HG03457 (cell line): ENCODE results near the gene SLC12A6.

Experiments
- ATAC-seq: cut with Tn5 transposase; IDR thresholded peaks from one replicate; pipeline ENCODE4 v1.9.1; 2021; ENCODE audit warnings: moderate number of reproducible peaks; ENCODE audit not compliant: unreplicated experiment

SLC12A6 gene

GRCh38 chr15:34266751-34267150, 70.8 kb downstream of the SLC12A6 start:
- ATAC-seq = no peak

- no peak for ATAC-seq
Measured at GRCh38 chr15:34264076-34264475, 73.5 kb downstream of the SLC12A6 start.

GRCh38 chr15:34262362-34262761, 75.2 kb downstream of the SLC12A6 start:
- no peak for ATAC-seq

GRCh38 chr15:34259566-34259965, 78.0 kb downstream of the SLC12A6 start:
- ATAC-seq = no peak

- ATAC-seq = no peak
Measured at GRCh38 chr15:34258151-34258550, 79.4 kb downstream of the SLC12A6 start.

- no peak for ATAC-seq
Measured at GRCh38 chr15:34252545-34252944, 85.0 kb downstream of the SLC12A6 start.

- no peak for ATAC-seq
Measured at GRCh38 chr15:34248190-34248589, 89.4 kb downstream of the SLC12A6 start.

GRCh38 chr15:34246276-34246976, 91.2 kb downstream of the SLC12A6 start:
- ATAC-seq = no peak

GRCh38 chr15:34243226-34243625, 94.4 kb downstream of the SLC12A6 start:
- no peak for ATAC-seq

GRCh38 chr15:34242331-34242710, 95.3 kb downstream of the SLC12A6 start:
- ATAC-seq = no peak

GRCh38 chr15:34241376-34242330, 95.9 kb downstream of the SLC12A6 start:
- no peak for ATAC-seq

GRCh38 chr15:34240537-34240936, 97.0 kb downstream of the SLC12A6 start:
- ATAC-seq = no peak

GRCh38 chr15:34239151-34239808, 98.3 kb downstream of the SLC12A6 start:
- ATAC-seq = no peak

- no peak for ATAC-seq
Measured at GRCh38 chr15:34233614-34234013, 104.0 kb downstream of the SLC12A6 start.

GRCh38 chr15:34223904-34224596, 113.5 kb downstream of the SLC12A6 start:
- no peak for ATAC-seq

- no peak for ATAC-seq
Measured at GRCh38 chr15:34217587-34218225, 119.9 kb downstream of the SLC12A6 start.

GRCh38 chr15:34216527-34217270, 120.9 kb downstream of the SLC12A6 start:
- ATAC-seq = no peak

- ATAC-seq = no peak
Measured at GRCh38 chr15:34214135-34214534, 123.4 kb downstream of the SLC12A6 start.

- ATAC-seq = no peak
Measured at GRCh38 chr15:34213690-34214089, 123.9 kb downstream of the SLC12A6 start.
